Fibroblast of the aortic adventitia (primary cell): ENCODE results near the gene ANKEF1. TPM values are rescaled to one million over a fixed set of nuclear protein-coding genes. Genes with fewer than 3 reads are reported as not detected.
"Not testable (repeated sequence)": the region's sequence is repeated elsewhere in the genome, so short reads cannot be mapped to it uniquely, and the experiment has no call there.

ENCODE experiments used
- DNase-seq: peaks from one replicate; pipeline ENCODE4 v3.0.0-alpha.2; 2010; ENCODE audit warnings: low read depth
- H3K4me3 ChIP-seq: 2 replicates; pipeline ENCODE4 v1.5.1; 2011; ENCODE audit warnings: low read depth, mild to moderate bottlenecking, control low read depth, low read length, moderate library complexity
- total RNA-seq: library from RNA; depleted of rRNA; stranded (reverse); fragments of >200 nt; gene quantifications from 2 replicates; pipeline ENCODE4 v1.2.3, GENCODE V29; 2012; ENCODE audit warnings: low replicate concordance
- TF ChIP-seq, protein P1 (sequence below): IDR thresholded peaks from 2 replicates; pipeline ENCODE4 v1.5.1; 2011; ENCODE audit warnings: mild to moderate bottlenecking, low read length, control low read depth, inconsistent platforms; ENCODE audit not compliant: insufficient read depth

The ANKEF1 gene
- total RNA-seq, 1 donor, result 1.8 TPM

DNA sequence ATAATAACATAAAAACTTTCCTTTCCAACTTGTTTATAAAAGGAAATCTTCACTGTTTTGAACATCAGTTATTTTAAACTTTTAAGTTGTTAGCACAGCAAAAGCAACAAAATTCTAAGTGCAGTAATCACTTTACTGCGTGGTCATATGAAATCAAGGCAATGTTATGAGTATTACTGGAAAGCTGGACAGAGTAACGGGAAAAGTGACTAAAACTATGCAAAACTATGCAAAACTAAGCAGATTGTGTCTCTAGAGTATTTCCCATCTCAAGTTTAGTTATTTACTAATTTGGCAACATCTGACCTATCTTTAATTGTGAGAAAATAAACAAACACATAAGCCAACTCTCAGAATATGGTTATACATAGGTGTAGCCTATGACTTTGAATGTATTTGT is 10.9 kb upstream of the ANKEF1 start:
- H3K4me3 ChIP-seq, result no peak overlapping the region
- TF ChIP-seq, protein P1, sequence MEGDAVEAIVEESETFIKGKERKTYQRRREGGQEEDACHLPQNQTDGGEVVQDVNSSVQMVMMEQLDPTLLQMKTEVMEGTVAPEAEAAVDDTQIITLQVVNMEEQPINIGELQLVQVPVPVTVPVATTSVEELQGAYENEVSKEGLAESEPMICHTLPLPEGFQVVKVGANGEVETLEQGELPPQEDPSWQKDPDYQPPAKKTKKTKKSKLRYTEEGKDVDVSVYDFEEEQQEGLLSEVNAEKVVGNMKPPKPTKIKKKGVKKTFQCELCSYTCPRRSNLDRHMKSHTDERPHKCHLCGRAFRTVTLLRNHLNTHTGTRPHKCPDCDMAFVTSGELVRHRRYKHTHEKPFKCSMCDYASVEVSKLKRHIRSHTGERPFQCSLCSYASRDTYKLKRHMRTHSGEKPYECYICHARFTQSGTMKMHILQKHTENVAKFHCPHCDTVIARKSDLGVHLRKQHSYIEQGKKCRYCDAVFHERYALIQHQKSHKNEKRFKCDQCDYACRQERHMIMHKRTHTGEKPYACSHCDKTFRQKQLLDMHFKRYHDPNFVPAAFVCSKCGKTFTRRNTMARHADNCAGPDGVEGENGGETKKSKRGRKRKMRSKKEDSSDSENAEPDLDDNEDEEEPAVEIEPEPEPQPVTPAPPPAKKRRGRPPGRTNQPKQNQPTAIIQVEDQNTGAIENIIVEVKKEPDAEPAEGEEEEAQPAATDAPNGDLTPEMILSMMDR, result no peak
- DNase-seq, result no peak

DNA sequence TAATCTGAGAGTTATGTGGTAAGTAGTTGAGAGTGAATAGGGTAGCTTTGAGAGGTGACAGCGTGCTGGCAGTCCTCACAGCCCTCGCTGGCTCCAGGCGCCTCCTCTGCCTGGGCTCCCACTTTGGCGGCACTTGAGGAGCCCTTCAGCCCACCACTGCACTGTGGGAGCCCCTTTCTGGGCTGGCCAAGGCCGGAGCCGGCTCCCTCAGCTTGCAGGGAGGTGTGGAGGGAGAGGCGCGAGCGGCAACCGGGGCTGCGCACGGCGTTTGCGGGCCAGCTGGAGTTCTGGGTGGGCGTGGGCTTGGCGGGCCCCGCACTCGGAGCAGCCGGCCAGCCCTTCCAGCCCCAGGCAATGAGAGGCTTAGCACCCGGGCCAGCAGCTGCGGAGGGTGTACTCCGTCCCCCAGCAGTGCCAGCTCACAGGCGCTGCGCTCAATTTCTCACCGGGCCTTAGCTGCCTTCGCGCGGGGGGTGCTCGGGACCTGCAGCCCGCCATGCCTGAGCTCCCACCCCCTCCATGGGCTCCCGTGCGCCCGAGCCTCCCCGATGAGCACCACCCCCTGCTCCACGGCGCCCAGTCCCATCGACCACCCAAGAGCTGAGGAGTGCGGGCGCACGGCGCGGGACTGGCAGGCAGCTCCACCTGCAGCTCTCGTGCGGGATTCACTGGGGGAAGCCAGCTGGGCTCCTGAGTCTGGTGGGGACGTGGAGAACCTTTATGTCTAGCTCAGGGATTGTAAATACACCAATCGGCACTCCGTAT is 3.2 kb upstream of the ANKEF1 start:
- not testable (repeated sequence) for DNase-seq, H3K4me3 ChIP-seq

- H3K4me3 ChIP-seq, DNase-seq: not testable (repeated sequence)
These were observed 2.5 kb upstream of the ANKEF1 start for GRCh38 chr20:10032269-10032668.

GRCh38 chr20:10033905-10034650 is 709 bp upstream of the ANKEF1 start:
- DNase-seq, result no peak
- TF ChIP-seq, protein P1, result no peak
- no peak overlapping the region for H3K4me3 ChIP-seq

GRCh38 chr20:10036321-10036720 is 1.5 kb downstream of the ANKEF1 start:
- H3K4me3 ChIP-seq, DNase-seq: not testable (repeated sequence)

DNA sequence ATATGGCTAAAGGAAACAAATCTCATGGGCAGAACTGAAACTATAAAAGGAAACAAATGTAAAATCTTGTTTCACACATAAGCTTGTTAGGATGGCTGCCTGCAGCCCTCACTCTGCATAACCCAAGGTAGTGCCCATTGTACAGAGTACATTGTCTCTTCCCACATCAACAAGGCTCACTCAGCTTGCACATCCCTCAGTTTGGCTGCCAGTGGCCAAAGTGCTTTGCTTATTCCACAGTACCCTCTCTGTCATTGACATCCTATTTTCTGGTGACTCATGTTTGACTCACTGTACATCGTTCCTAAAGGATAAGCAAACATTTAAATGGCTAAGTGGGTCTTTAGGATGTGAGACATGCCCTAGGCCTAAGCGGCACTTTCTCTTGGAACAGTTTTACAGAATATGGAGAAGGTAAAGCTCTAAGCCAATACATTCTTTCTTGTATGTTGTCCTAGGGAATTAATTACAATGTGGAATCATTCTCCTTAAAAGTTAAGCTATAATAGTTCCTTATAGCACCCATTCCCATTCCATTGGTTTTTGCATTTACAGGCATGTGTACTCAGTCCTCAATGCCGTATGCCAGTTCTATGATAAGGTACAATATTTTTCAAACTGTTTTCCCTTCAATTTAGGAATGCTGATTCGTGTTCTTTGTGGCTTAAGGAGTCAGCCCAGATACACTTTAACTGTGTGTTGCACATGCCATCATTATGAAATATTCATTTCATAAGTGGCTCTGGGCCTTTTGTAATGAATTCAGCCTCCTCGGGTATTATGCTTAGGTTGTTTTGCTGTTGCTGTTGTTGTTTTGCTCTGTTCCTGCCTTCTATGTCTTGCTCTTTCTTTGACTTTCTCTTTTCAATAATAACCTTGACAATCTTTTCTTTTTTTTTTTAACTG is 5.5 kb downstream of the ANKEF1 start:
- peak; percentile 40 for DNase-seq
- H3K4me3 ChIP-seq, result no peak overlapping the region
- TF ChIP-seq, protein P1, result no peak

DNA sequence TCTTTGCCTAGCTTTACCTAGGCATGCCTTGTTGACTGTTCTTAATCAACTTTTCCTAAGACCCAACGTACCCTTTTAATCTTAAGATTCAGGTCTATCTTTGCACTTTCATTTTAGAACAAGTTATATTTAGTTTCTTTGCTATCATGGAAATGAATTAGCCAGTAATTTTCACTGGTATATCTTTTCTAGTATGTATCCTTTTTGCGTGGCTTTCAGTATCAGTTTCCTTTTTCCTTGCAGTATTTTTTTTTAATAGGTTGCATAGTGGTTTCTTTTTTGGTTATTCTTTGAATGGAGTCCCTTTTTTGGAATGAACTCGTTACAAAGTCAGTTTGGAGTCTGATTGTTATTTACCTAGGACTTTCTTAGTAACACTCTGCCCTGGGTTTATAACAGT is 7.3 kb downstream of the ANKEF1 start:
- H3K4me3 ChIP-seq, result no peak overlapping the region
- no peak for DNase-seq
- TF ChIP-seq, protein P1, result no peak

- H3K4me3 ChIP-seq, result no peak overlapping the region
- no peak for DNase-seq
- TF ChIP-seq, protein P1, result peak; percentile 2
These were observed 12.6 kb downstream of the ANKEF1 start for GRCh38 chr20:10047427-10047826.
